Caco-2 (cell line): ENCODE measurements around the gene ACAD9. TPM values are rescaled to one million over a fixed set of nuclear protein-coding genes. Genes with fewer than 3 reads are reported as not detected.

Experiments used
- BruUV-seq: library from RNA; stranded (reverse); fragments of 400-500 nt; replicated peaks from 2 replicates; lab custom pipeline; 2021; lab: Mats Ljungman, UMichigan
- CTCF ChIA-PET: fragments of 300-600 bp; sonication (Branson Sonifier 250); formaldehyde crosslinking; loops from one replicate; lab custom pipeline; 2022; ENCODE audit warnings: antibody characterized with exemption; lab: Charles Lee
- POLR2A ChIA-PET: fragments of 300-600 bp; sonication (Branson Sonifier 250); formaldehyde crosslinking; loops from one replicate; lab custom pipeline; 2022; ENCODE audit warnings: antibody characterized with exemption; lab: Charles Lee
- DNase-seq, 2 experiments: peaks; one replicate each; pipeline versions ENCODE4 v3.0.0 to v3.0.0-alpha.2; 2020 to 2022
- H3K27me3 ChIP-seq: replicated peaks from 2 replicates; pipeline ENCODE4 v1.6.0; 2011; ENCODE audit warnings: low read length; ENCODE audit not compliant: control insufficient read depth, insufficient read depth
- H3K36me3 ChIP-seq: 2 replicates; pipeline ENCODE4 v1.5.1; 2011; ENCODE audit warnings: low read length; ENCODE audit not compliant: control insufficient read depth, insufficient read depth
- H3K4me1 ChIP-seq: fragments of 250-450 bp; sonication (Bioruptor Pico); 2 replicates; pipeline ENCODE4 v1.5.1; 2020; ENCODE audit warnings: mild to moderate bottlenecking
- H3K4me3 ChIP-seq: 2 replicates; pipeline ENCODE4 v1.5.1; 2011; ENCODE audit warnings: low read depth, mild to moderate bottlenecking, control low read depth, low read length
- H3K9me3 ChIP-seq: fragments of 250-450 bp; sonication (Bioruptor Pico); 2 replicates; pipeline ENCODE4 v1.5.1; 2020; ENCODE audit warnings: mild to moderate bottlenecking, moderate library complexity
- H3K27ac Mint-ChIP-seq: one replicate; pipeline ENCODE4 v1.8.0; 2022; ENCODE audit warnings: mixed read lengths; ENCODE audit not compliant: unreplicated experiment
- H3K27me3 Mint-ChIP-seq: one replicate; pipeline ENCODE4 v1.8.0; 2022; ENCODE audit warnings: mixed read lengths; ENCODE audit not compliant: insufficient read depth, unreplicated experiment
- H3K36me3 Mint-ChIP-seq: one replicate; pipeline ENCODE4 v1.8.0; 2022; ENCODE audit warnings: mild to moderate bottlenecking, mixed read lengths; ENCODE audit not compliant: insufficient read depth, unreplicated experiment
- H3K4me1 Mint-ChIP-seq: one replicate; pipeline ENCODE4 v1.8.0; 2022; ENCODE audit warnings: low read depth, mixed read lengths; ENCODE audit not compliant: unreplicated experiment
- H3K4me3 Mint-ChIP-seq: one replicate; pipeline ENCODE4 v1.8.0; 2022; ENCODE audit warnings: mild to moderate bottlenecking, moderate library complexity, mixed read lengths; ENCODE audit not compliant: unreplicated experiment
- H3K9me3 Mint-ChIP-seq: one replicate; pipeline ENCODE4 v1.8.0; 2022; ENCODE audit warnings: mixed read lengths; ENCODE audit not compliant: unreplicated experiment
- intact Hi-C: fragments of 100-400 bp; cut with micrococcal nuclease; formaldehyde crosslinking; loops from one replicate; pipeline ENCODE4 v1.10.0; 2022; ENCODE audit not compliant: unreplicated experiment
- total RNA-seq: library from RNA; stranded (reverse); gene quantifications from 2 replicates; pipeline ENCODE4 v1.2.3, GENCODE V29; 2022
- TF ChIP-seq, protein P1 (sequence below), 2 experiments: fragments of 200-600 bp in 1 of 2; IDR thresholded peaks; 1 replicate in 1 of 2; 2 replicates in 1 of 2; pipeline versions ENCODE4 v1.5.1 to v1.8.0; 2011 to 2022; ENCODE audit warnings: antibody characterized with exemption in 1 of 2, control low read depth in 1 of 2, inconsistent platforms in 1 of 2, low read depth in 1 of 2, low read length in 1 of 2, mild to moderate bottlenecking in 1 of 2, moderate library complexity in 1 of 2; ENCODE audit not compliant: insufficient read depth in 1 of 2, severe bottlenecking in 1 of 2, unreplicated experiment in 1 of 2

The ACAD9 gene
- total RNA-seq, 1 experiment from 2014 or later, result 60.0 TPM

GRCh38 chr3:128929364-128929763 is 49.9 kb downstream of the ACAD9 start:
- H3K4me3 Mint-ChIP-seq, result no peak overlapping the region
- DNase-seq, result no peak
- no peaks in the 10 kb centered on the region for H3K4me1 Mint-ChIP-seq
- TF ChIP-seq, protein P1, sequence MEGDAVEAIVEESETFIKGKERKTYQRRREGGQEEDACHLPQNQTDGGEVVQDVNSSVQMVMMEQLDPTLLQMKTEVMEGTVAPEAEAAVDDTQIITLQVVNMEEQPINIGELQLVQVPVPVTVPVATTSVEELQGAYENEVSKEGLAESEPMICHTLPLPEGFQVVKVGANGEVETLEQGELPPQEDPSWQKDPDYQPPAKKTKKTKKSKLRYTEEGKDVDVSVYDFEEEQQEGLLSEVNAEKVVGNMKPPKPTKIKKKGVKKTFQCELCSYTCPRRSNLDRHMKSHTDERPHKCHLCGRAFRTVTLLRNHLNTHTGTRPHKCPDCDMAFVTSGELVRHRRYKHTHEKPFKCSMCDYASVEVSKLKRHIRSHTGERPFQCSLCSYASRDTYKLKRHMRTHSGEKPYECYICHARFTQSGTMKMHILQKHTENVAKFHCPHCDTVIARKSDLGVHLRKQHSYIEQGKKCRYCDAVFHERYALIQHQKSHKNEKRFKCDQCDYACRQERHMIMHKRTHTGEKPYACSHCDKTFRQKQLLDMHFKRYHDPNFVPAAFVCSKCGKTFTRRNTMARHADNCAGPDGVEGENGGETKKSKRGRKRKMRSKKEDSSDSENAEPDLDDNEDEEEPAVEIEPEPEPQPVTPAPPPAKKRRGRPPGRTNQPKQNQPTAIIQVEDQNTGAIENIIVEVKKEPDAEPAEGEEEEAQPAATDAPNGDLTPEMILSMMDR (IDR thresholded peaks at IDR 0.05; ENCODE audit: insufficient read depth in 1 of 2, low read depth in 1 of 2, low read length in 1 of 2, severe bottlenecking in 1 of 2, unreplicated experiment in 1 of 2), result no peak
- Histone ChIP-seq H3K27me3 (no peaks in the 10 kb centered on the region), H3K4me3 (no peak overlapping the region), H3K4me1 (no peaks in the 10 kb centered on the region), H3K36me3 (no peaks in the 10 kb centered on the region), H3K9me3 (peaks cover 12% of the 10 kb centered on the region)
- no peak overlapping the region for H3K27ac Mint-ChIP-seq
- H3K27me3 Mint-ChIP-seq, result no peaks in the 10 kb centered on the region
- H3K36me3 Mint-ChIP-seq, result peaks cover 5% of the 10 kb centered on the region
- peaks cover 32% of the 10 kb centered on the region for H3K9me3 Mint-ChIP-seq
- intact Hi-C loops, result no loop called here
- ChIA-PET CTCF (no interaction called here), POLR2A (no interaction called here)
- BruUV-seq, result no TSS peak

GRCh38 chr3:128931046-128931445 is 51.6 kb downstream of the ACAD9 start:
- Mint-ChIP-seq H3K27me3 (no peaks in the 10 kb centered on the region), H3K36me3 (no peaks in the 10 kb centered on the region), H3K27ac (no peak overlapping the region), H3K4me3 (no peak overlapping the region), H3K9me3 (peaks cover 19% of the 10 kb centered on the region), H3K4me1 (no peaks in the 10 kb centered on the region)
- intact Hi-C loops, result no loop called here
- no peaks in the 10 kb centered on the region for H3K4me1 ChIP-seq
- H3K27me3 ChIP-seq, result no peaks in the 10 kb centered on the region
- BruUV-seq, result no TSS peak
- H3K4me3 ChIP-seq, result no peak overlapping the region
- DNase-seq, result no peak
- POLR2A ChIA-PET, result no interaction called here
- no peaks in the 10 kb centered on the region for H3K36me3 ChIP-seq
- no peaks in the 10 kb centered on the region for H3K9me3 ChIP-seq
- TF ChIP-seq, protein P1 (IDR thresholded peaks at IDR 0.05; ENCODE audit: insufficient read depth in 1 of 2, low read depth in 1 of 2, low read length in 1 of 2, severe bottlenecking in 1 of 2, unreplicated experiment in 1 of 2), result no peak
- CTCF ChIA-PET, result interaction anchor here (0.6 kb wide), 2 partner anchors 13 to 371 kb away, joined by 3 to 4 read pairs; no protein-coding TSS in a partner anchor

GRCh38 chr3:128932516-128933212 is 53.2 kb downstream of the ACAD9 start:
- ChIA-PET POLR2A (no interaction called here), CTCF (no interaction called here)
- TF ChIP-seq, protein P1 (IDR thresholded peaks at IDR 0.05; ENCODE audit: insufficient read depth in 1 of 2, low read depth in 1 of 2, low read length in 1 of 2, severe bottlenecking in 1 of 2, unreplicated experiment in 1 of 2), result no peak
- intact Hi-C loops, result no loop called here
- no TSS peak for BruUV-seq
- no peaks in the 10 kb centered on the region for H3K27me3 ChIP-seq
- Mint-ChIP-seq H3K27ac (no peak overlapping the region), H3K27me3 (no peaks in the 10 kb centered on the region), H3K9me3 (peaks cover 10% of the 10 kb centered on the region), H3K4me1 (no peaks in the 10 kb centered on the region), H3K36me3 (no peaks in the 10 kb centered on the region), H3K4me3 (no peak overlapping the region)
- DNase-seq, result no peak
- H3K36me3 ChIP-seq, result no peaks in the 10 kb centered on the region
- no peaks in the 10 kb centered on the region for H3K9me3 ChIP-seq
- no peak overlapping the region for H3K4me3 ChIP-seq
- H3K4me1 ChIP-seq, result no peaks in the 10 kb centered on the region
